HG02763 (cell line): Measurements from ENCODE around the gene SNX19.

Source experiments
- ATAC-seq: cut with Tn5 transposase; IDR thresholded peaks from one replicate; pipeline ENCODE4 v1.9.1; 2021; ENCODE audit warnings: mild to moderate bottlenecking, moderate library complexity; ENCODE audit not compliant: unreplicated experiment

Gene SNX19

DNA sequence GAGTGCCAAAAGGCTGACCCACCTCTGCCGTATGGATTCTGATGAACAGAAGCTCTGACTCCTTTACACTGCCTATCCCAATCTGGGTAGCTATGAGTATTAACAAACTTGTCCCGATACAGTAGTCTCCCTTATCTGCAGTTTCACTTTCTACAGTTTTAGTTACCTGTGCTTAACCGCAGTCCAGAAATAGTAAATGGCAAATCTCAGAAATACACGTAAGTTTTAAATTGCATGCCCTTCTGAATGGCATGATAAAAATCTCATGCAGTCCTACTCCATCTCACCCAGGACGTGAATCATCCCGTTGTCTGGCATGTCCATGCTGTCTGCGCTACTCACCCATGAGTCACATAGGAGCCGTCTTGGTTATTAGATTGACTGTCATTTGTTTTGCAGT is 68.8 kb downstream of the SNX19 start:
- ATAC-seq, result no peak

DNA sequence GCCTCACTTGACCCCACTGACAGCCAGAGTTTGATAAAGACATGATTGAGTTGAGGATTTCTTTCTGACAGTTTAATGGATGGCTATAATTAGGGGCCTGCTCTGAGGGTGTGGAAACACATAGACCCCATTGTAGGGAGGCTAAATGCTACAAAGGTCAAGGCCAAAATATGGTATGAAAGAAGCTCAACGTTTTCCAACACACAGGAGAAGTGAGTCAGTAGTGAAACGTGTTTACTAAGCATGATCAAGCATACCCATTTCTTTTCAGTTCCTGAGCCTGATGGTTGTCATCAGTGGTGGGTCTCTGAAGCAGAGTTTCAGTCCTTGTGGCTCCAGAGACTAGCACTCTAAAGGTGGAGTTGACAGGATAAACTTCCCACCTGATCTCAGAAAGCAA is 69.7 kb downstream of the SNX19 start:
- no peak for ATAC-seq

GRCh38 chr11:130842001-130842400 is 74.3 kb downstream of the SNX19 start:
- ATAC-seq, result no peak

DNA sequence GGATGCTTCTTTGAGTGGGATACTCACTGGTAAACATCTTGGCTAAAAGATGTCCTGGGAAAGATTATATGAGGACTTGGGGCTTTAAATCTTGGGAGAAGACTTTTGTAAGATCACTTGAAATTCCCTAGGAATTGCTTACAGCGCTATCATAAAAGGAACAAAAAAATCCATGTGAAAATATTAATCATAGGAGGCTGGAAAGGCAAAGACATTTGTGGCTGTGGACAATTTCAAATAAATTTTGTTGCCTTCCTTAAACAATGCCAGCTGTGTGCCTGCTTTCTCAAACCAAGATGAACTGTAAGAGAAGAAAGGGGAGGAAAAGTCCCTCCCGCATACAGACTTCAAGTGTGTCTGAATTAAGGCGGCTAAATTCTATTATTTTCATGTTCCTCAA is 75.6 kb downstream of the SNX19 start:
- no peak for ATAC-seq

GRCh38 chr11:130839981-130840666 is 76.2 kb downstream of the SNX19 start:
- no peak for ATAC-seq

- ATAC-seq, result no peak
These were observed 79.1 kb downstream of the SNX19 start for GRCh38 chr11:130837194-130837593.

GRCh38 chr11:130834886-130835285 is 81.4 kb downstream of the SNX19 start:
- no peak for ATAC-seq

GRCh38 chr11:130832566-130833425 is 83.5 kb downstream of the SNX19 start:
- no peak for ATAC-seq

DNA sequence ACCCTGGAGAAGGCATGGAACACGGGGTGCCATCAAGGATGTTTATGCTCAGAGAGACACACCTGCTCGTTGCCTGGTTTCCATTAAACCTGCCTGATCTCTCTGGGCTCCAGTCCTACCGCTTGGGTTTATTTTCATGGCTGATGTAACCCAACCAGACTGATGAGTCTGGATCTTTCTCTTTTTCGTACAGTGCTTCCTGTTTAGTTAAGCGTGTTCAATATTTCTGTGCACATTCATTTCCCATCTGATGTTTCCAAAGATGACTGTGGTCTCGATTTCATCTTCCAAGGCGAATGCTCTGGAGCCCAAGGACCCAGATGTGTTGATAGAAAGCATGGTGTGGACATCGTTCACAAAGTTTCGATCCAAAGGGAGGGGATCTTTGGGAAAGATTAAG is 84.3 kb downstream of the SNX19 start:
- no peak for ATAC-seq

DNA sequence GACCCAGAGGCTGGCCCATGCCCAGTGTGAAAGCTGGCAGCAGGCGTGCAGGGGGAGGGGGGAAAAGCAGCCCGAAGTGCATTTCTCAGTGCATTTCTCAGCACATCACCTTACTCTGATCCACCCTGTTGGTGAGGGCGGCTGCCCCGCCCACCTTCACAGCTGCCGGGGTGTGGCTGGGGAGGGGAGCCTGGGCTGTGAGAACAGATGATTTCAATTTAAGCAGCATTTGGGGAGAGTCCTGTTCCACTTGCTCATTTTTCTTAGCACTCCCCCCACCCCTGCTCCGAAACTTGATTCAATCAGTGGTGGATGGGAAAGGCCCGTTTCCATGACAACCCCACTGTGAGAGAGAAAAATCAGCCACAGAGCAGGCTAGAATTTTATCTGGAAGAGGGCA is 84.8 kb downstream of the SNX19 start:
- no peak for ATAC-seq

DNA sequence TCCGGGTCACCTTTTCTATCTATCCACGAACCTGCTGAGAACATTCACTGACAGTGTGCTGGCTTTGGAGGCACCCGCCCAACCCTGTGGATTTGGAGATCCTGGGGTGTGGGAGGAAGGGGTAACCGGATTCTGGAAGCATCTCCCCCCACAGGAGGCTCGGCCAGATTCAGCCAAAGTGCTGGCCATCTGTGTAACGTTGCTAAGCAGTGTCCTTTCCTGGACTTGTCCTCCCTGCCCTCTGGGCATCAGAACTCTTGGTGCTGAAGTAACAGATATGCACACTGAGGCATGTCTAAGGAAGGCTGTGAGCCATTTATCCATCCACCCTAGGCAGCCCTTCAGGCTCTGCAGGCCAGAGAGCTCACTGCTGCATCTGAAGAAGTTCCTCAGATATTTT is 85.7 kb downstream of the SNX19 start:
- no peak for ATAC-seq

DNA sequence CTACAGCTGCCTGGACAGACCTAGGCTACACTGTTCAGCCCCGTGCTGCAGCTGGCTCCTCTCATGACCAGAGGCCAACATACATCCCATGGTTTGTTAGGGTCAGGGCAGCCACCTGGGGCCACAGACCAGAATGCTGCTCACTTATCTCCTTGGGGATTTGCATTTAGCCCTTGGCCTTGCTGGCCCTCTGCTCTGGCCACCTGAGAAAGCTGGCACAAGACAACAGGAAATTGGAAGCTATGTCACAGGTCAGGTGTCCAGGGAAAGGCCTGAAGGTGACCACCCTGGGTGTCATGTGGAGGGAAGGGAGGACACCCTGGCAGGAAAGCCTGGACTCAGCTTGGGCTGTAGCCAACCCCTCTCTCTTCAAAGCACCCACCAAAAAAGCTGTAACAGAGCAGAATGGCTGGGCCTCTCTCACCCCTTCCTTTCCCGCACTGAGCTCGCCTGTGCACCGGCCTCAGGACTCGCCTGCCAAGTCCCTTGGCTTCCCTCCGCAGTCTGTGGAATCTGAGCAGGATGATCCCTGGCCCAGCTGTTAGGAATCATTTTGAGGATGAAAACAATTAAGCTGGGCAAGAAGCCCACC is 86.3 kb downstream of the SNX19 start:
- ATAC-seq, result no peak

DNA sequence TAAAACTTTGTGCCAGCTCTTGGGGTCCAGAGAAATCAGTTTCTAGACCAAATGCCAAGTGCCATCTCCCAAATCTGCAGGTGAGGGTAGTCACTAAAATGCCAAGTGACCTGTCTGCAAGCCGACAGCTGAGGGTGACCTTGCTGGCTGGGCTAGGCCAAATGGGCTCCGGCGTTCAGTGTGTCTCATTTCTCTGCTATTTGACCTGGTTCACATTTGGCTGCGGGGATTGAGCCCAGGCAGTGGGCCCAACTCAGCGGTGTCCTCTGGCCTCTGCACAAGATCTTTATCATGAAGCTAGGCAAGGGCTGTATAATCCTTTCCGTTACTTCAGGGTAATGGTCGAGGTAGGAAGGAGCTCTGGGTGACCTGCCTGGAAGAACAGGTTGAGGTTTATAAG is 87.5 kb downstream of the SNX19 start:
- ATAC-seq, result no peak

DNA sequence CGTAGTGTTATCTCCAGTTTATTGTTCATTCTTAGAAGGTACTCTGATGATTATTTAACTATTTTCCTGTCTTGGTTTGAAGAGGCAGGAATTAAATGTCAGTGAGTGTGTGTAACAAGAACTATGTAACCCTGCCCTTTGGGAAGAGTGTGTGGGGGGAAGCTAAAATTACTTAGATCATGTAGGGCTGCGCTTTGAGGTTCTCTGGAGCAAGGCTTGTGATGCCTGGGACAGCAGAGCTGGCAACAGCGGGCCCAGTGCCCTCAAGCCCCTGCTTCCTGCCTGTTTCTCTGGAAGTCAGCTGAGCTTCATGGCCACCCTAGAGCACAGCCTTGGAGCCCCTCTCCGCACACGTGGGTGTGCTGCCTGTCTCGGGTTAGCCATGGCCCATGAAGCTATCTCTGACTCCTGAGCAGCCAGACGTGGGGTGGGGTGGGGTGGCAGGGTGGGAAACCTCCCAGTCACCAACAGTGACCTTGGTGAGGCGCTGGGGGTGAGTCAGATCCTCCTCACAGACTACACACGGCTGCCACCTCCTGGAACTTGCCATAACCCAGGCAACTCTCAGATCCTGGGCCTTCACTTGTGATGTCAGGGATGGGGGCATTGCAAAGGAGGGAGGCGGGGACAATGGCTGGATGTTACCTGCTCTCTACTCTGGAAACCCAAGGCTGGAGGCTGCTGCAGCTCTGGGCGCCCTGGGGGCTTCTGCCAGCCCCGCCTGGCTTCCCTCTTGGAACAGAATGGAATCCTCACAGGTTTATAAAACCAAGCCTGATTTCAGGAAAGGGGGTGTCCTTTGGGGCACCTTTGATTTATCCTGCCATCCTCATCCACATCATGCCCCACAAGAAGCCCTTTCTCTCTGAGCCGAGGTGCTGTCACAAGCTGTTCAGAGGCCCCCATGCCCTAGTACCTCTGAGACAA is 88.6 kb downstream of the SNX19 start:
- ATAC-seq, result no peak

- no peak for ATAC-seq
These were observed 89.7 kb downstream of the SNX19 start for GRCh38 chr11:130826572-130826971.

GRCh38 chr11:130825983-130826382 is 90.3 kb downstream of the SNX19 start:
- ATAC-seq, result no peak

GRCh38 chr11:130825561-130825960 is 90.7 kb downstream of the SNX19 start:
- ATAC-seq, result no peak
